Measurements from ENCODE around the gene SHISA7.

SHISA7 gene

DNA sequence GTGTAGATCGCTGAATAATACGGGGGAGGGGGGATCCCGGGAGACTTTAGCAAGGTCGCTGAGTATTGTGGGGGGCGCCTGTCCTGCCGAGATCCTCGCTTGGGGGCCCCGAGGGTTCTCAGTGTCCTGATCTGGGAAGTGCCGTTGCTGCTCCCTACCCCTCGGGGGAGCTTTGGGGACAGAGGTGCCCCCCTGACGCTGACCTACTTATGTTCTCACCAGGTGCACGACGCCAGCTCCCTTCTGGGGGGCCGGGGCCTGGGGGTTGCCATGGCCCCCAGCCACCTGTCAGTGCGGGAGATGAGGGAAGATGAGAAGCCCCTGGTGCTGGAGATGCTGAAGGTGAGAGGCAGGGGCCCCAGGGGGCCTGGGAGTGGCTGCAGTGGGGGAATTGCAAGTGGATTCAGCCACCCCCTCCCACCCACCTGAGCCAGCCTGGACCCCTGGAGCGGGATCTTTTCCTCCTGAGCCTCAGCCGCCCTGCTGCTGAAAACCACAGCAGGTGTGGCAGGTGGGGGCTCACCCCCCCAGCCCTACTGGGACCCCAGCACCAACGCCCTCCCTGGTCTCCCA lies 42.4 kb upstream of the SHISA7 start:
- DNase-seq (ENCODE audit: low read depth, low spot score), result no peak
- H3K4me3 ChIP-seq (ENCODE audit: low read depth, low read length), result peak overlapping the region; percentile 76
- ChIA-PET CTCF (interaction anchor here (1.1 to 17.6 kb wide), 6 partner anchors 15 to 148 kb away, joined by 3 to 173 read pairs (median 5); no protein-coding TSS in a partner anchor), POLR2A (interaction anchor here (1.2 to 5.2 kb wide), 3 partner anchors 8 to 78 kb away, joined by 3 to 44 read pairs (median 6); partner anchors contain the start of genes UBE2S and ZNF628)
- TF ChIP-seq, protein P1, sequence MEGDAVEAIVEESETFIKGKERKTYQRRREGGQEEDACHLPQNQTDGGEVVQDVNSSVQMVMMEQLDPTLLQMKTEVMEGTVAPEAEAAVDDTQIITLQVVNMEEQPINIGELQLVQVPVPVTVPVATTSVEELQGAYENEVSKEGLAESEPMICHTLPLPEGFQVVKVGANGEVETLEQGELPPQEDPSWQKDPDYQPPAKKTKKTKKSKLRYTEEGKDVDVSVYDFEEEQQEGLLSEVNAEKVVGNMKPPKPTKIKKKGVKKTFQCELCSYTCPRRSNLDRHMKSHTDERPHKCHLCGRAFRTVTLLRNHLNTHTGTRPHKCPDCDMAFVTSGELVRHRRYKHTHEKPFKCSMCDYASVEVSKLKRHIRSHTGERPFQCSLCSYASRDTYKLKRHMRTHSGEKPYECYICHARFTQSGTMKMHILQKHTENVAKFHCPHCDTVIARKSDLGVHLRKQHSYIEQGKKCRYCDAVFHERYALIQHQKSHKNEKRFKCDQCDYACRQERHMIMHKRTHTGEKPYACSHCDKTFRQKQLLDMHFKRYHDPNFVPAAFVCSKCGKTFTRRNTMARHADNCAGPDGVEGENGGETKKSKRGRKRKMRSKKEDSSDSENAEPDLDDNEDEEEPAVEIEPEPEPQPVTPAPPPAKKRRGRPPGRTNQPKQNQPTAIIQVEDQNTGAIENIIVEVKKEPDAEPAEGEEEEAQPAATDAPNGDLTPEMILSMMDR (IDR thresholded peaks at IDR 0.05; ENCODE audit: insufficient read depth, low read length, missing control alignments), result no peak

DNA sequence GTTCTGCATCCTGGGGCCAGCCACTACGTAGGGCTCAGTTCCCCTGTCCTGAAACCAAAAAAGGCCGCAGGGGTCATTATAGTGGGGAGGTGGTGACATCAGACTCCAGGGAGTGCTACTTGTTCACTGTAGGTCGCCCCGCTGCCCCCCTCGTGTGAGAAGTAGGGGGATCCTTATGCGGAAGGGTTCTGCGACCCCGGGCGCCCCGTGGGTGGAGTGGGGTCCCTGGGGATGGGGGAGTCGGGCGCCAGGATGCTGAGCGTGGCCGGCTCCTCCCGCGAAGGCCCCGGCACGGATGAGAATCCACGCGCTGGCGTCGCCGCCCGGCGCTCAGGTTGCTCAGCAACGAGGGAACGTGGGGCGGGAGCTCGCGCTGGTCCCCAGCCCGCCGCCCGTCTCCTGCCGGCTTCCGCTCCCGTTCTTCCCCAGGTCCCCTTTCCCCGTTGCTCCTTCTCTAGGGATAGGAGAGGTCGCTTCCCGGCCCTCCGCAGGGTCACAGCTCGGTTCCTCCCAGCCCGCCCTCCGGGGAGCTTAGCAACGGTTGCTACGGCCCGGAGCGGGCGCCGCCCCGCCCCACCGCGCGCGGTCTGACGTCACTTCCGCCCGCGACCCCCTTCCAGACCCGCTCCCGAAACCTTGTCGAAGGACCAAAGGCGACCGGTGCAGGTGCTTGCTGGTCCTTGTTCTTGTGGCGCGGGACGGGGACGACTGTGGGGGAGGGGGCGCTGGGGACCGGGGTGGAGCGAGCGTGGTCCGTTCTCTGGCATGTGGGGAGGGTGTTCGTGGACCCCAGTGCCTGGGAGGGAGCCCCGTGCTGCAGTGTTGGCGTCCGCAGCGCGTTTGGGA lies 41.7 kb upstream of the SHISA7 start, which contains the start of gene NAT14:
Gene NAT14 (plus strand): TSS at position 596 of the 846 bp plus-strand sequence. CDS start 521 bp downstream, outside the sequence.
- CTCF ChIA-PET, result interaction anchor here (1.1 to 17.6 kb wide), 5 partner anchors 14 to 148 kb away, joined by 3 to 173 read pairs (median 5); no protein-coding TSS in a partner anchor
- TF ChIP-seq, protein P1 (IDR thresholded peaks at IDR 0.05; ENCODE audit: insufficient read depth, low read length, missing control alignments), result no peak
- DNase-seq (ENCODE audit: low read depth, low spot score), result no peak
- peak within 1 kb of the TSS; percentile 76 for H3K4me3 ChIP-seq (ENCODE audit: low read depth, low read length)
- POLR2A ChIA-PET, result interaction anchor here (0.6 to 5.2 kb wide), 3 partner anchors 7 to 77 kb away, joined by 3 to 44 read pairs (median 6); partner anchors contain the start of genes UBE2S and ZNF628

DNA sequence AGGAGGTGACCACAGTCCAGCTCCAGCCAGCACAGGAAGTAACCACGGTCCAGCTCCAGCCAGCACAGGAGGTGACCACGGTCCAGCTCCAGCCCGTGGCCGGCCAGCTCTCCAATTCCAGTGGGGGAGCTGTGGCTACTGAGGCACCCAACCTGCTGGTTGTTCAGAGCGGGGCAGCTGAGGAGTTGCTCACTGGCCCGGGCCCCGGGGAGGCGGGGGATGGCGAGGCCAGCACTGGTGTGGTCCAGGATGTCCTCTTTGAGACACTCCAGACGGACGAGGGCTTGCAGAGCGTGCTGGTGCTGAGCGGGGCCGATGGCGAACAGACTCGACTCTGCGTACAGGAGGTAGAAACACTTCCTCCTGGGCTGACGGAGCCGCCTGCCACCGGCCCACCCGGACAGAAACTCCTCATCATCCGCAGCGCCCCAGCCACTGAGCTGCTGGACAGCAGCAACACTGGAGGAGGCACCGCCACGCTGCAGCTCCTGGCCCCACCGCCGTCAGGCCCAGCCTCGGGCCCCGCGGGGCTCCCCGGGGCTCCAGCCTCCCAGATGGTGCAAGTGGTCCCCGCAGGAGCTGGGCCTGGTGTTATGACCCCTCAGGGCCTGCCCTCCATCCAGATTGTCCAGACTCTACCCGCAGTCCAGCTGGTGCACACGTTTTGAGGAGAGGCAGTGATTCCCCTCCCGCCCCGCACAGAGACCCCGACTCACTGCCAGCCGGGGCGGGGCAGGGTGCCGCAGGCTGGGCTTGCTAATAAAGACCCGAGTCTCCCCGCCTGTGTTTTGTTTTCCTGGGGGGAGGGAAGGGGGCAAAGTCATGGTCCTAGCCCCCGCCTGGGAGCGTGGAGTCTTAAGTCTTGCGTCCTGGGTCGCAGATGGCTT lies 40.8 kb upstream of the SHISA7 start:
- POLR2A ChIA-PET, result interaction anchor here (1.4 to 5.2 kb wide), 2 partner anchors 6 to 77 kb away, joined by 6 to 44 read pairs; partner anchors contain the start of genes UBE2S and ZNF628
- CTCF ChIA-PET, result interaction anchor here (13.7 to 17.6 kb wide), 2 partner anchors 16 to 20 kb away, joined by 163 to 173 read pairs; no protein-coding TSS in a partner anchor
- peak overlapping the region; percentile 76 for H3K4me3 ChIP-seq (ENCODE audit: low read depth, low read length)
- TF ChIP-seq, protein P1 (IDR thresholded peaks at IDR 0.05; ENCODE audit: insufficient read depth, low read length, missing control alignments), result no peak
- no peak for DNase-seq (ENCODE audit: low read depth, low spot score)

DNA sequence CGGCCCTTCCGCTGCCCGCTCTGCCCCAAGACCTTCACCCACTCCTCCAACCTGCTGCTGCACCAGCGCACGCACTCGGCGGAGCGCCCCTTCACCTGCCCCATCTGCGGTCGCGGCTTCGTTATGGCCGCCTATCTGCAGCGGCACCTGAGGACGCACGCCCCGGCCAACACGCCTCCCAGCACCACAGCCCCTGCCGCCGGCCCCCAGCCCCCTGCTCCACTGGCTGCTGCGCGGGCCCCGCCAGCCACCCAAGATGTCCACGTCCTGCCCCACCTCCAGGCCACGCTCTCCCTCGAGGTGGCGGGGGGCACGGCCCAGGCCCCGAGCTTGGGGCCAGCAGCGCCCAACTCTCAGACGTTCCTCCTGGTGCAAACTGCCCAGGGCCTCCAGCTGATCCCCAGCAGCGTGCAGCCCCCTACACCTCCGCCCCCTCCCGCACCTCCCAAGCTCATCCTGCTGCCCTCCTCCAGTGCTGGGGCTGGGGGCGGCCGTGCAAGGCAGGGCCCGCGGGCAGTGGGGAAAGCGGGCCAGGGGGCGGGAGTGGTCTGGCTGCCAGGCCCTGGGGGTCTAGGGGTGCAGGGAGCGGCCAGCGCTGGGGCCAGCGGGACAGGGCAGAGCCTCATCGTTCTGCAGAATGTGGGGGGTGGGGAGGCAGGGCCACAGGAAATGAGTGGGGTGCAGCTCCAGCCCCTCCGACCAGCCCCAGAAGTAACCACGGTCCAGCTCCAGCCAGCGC lies 40.0 kb upstream of the SHISA7 start:
- ChIA-PET CTCF (interaction anchor here (13.7 to 17.6 kb wide), 2 partner anchors 16 to 21 kb away, joined by 163 to 173 read pairs; no protein-coding TSS in a partner anchor), POLR2A (no interaction called here)
- H3K4me3 ChIP-seq (ENCODE audit: low read depth, low read length), result no peak overlapping the region
- TF ChIP-seq, protein P1 (IDR thresholded peaks at IDR 0.05; ENCODE audit: insufficient read depth, low read length, missing control alignments), result no peak
- no peak for DNase-seq (ENCODE audit: low read depth, low spot score)

DNA sequence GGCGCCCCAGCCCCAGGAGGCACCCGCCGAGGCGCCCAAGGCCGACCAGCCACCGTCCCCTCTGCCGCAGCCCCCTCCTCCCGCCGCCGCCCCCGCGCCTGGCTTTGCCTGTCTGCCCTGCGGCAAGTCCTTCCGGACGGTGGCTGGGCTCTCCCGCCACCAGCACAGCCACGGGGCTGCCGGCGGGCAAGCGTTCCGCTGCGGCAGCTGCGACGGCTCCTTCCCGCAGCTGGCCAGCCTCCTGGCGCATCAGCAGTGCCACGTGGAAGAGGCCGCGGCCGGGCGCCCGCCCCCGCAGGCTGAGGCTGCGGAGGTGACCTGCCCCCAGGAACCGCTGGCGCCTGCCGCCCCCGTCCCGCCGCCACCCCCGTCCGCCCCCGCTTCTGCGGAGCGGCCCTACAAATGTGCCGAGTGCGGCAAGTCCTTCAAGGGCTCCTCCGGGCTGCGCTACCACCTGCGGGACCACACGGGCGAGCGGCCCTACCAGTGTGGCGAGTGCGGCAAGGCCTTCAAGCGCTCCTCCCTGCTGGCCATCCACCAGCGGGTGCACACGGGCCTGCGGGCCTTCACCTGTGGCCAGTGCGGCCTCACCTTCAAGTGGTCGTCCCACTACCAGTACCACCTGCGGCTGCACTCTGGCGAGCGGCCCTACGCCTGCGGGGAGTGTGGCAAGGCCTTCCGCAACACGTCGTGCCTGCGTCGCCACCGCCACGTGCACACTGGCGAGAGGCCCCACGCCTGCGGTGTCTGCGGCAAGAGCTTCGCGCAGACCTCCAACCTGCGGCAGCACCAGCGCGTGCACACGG lies 39.3 kb upstream of the SHISA7 start:
- CTCF ChIA-PET, result interaction anchor here (1.3 to 17.6 kb wide), 2 partner anchors 15 to 22 kb away, joined by 6 to 173 read pairs; no protein-coding TSS in a partner anchor
- H3K4me3 ChIP-seq (ENCODE audit: low read depth, low read length), result no peak overlapping the region
- DNase-seq (ENCODE audit: low read depth, low spot score), result no peak
- POLR2A ChIA-PET, result no interaction called here
- TF ChIP-seq, protein P1 (IDR thresholded peaks at IDR 0.05; ENCODE audit: insufficient read depth, low read length, missing control alignments), result no peak
